Smooth muscle cell (in vitro differentiated cells): ENCODE results near the gene HNRNPA0. TPM values are rescaled to one million over a fixed set of nuclear protein-coding genes. Genes with fewer than 3 reads are reported as not detected.

Experiments used
- DNase-seq: peaks from one replicate; lab custom pipeline; 2025; ENCODE audit not compliant: unreplicated experiment; lab: John Stamatoyannopoulos, UW
- H2AFZ ChIP-seq: fragments of 200-600 bp; sonication (generic); 2 replicates; pipeline ENCODE4 v1.6.0; 2016; ENCODE audit warnings: antibody characterized with exemption, low read depth, mild to moderate bottlenecking
- H3F3A ChIP-seq: fragments of 200-600 bp; sonication (generic); 2 replicates; pipeline ENCODE4 v1.6.0; 2017; ENCODE audit warnings: antibody characterized with exemption, low read depth
- H3K27ac ChIP-seq: fragments of 200-600 bp; sonication (generic); 2 replicates; pipeline ENCODE4 v1.5.1; 2016; ENCODE audit warnings: low read depth, mild to moderate bottlenecking
- H3K27me3 ChIP-seq: fragments of 200-600 bp; sonication (generic); 2 replicates; pipeline ENCODE4 v1.6.1; 2016; ENCODE audit warnings: low read depth, mild to moderate bottlenecking
- H3K36me3 ChIP-seq: fragments of 200-600 bp; sonication (generic); 2 replicates; pipeline ENCODE4 v1.5.1; 2016; ENCODE audit warnings: low read depth
- H3K4me1 ChIP-seq: fragments of 200-600 bp; sonication (generic); 2 replicates; pipeline ENCODE4 v1.5.1; 2016; ENCODE audit warnings: low read depth
- H3K4me2 ChIP-seq: fragments of 200-600 bp; sonication (generic); 2 replicates; pipeline ENCODE4 v1.6.0; 2016; ENCODE audit warnings: mild to moderate bottlenecking
- H3K4me3 ChIP-seq: fragments of 200-600 bp; sonication (generic); 2 replicates; pipeline ENCODE4 v1.5.1; 2016; ENCODE audit warnings: mild to moderate bottlenecking
- H3K79me2 ChIP-seq: fragments of 200-600 bp; sonication (generic); 2 replicates; pipeline ENCODE4 v1.6.0; 2016; ENCODE audit warnings: low read depth, mild to moderate bottlenecking
- H3K9ac ChIP-seq: fragments of 200-600 bp; sonication (generic); 2 replicates; pipeline ENCODE4 v1.6.0; 2016; ENCODE audit warnings: low read depth
- H3K9me3 ChIP-seq: fragments of 200-600 bp; sonication (generic); replicated peaks from 2 replicates; pipeline ENCODE4 v1.5.1; 2016; ENCODE audit warnings: low read depth
- H4K20me1 ChIP-seq: fragments of 200-600 bp; sonication (generic); 2 replicates; pipeline ENCODE4 v1.6.0; 2016; ENCODE audit warnings: low read depth
- WGBS: methylation state at CpG from one replicate; pipeline ENCODE4 v1.1.7; 2016; ENCODE audit warnings: low lambda C conversion rate; 5-methylcytosine and 5-hydroxymethylcytosine counted together
- polyA plus RNA-seq: library from polyadenylated mRNA; unstranded; fragments of >200 nt; fragmentation: Nextera tagmentation; extraction: Ambion mirVana; gene quantifications from 2 replicates; pipeline ENCODE4 v1.2.1, GENCODE V29; 2016
- total RNA-seq: library from RNA; depleted of rRNA; stranded (reverse); fragments of >200 nt; gene quantifications from 2 replicates; pipeline ENCODE4 v1.2.3, GENCODE V29; 2014
- TF ChIP-seq, protein P1 (sequence below): fragments of 200-600 bp; sonication (generic); IDR thresholded peaks from 2 replicates; pipeline ENCODE4 v1.5.1; 2017; ENCODE audit warnings: borderline replicate concordance, mild to moderate bottlenecking, antibody characterized with exemption; ENCODE audit not compliant: insufficient read depth, poor library complexity, severe bottlenecking

HNRNPA0 gene
- total and polyA plus RNA-seq, 2 experiments from 2014 or later = 14.4 to 18.8 TPM

DNA sequence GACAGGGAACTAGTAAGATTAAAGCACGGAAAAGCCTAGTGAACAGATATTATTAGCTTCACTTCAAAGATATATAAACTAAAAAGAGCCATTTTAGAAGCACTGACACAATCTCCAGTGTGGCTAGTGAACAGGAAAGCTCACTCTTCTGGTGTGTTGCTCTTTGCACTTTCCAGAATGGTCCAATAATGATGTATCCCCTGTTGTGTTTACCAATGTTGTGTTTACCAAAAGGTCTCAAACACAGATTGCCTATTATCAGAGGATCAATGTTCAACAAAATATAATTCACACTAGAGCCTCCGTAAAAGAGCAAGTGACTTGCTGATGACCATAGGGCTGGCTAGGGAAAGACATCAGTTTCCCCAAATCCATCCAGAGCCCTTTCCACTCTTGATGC, 29.9 kb downstream of the HNRNPA0 start:
- Histone ChIP-seq H3K4me2 (no peak overlapping the region), H3K4me3 (no peak overlapping the region), H3K27ac (no peak overlapping the region), H3K9ac (no peak overlapping the region), H3K79me2 (no peaks in the 10 kb centered on the region), H3K4me1 (no peaks in the 10 kb centered on the region), H3F3A (no peaks in the 10 kb centered on the region), H4K20me1 (no peaks in the 10 kb centered on the region), H2AFZ (no peak overlapping the region), H3K9me3 (no peaks in the 10 kb centered on the region), H3K27me3 (no peaks in the 10 kb centered on the region), H3K36me3 (no peaks in the 10 kb centered on the region)
- WGBS = 90% methylated on average over 2 of the region's 2 CpGs
- DNase-seq = no peak
- TF ChIP-seq, protein P1, sequence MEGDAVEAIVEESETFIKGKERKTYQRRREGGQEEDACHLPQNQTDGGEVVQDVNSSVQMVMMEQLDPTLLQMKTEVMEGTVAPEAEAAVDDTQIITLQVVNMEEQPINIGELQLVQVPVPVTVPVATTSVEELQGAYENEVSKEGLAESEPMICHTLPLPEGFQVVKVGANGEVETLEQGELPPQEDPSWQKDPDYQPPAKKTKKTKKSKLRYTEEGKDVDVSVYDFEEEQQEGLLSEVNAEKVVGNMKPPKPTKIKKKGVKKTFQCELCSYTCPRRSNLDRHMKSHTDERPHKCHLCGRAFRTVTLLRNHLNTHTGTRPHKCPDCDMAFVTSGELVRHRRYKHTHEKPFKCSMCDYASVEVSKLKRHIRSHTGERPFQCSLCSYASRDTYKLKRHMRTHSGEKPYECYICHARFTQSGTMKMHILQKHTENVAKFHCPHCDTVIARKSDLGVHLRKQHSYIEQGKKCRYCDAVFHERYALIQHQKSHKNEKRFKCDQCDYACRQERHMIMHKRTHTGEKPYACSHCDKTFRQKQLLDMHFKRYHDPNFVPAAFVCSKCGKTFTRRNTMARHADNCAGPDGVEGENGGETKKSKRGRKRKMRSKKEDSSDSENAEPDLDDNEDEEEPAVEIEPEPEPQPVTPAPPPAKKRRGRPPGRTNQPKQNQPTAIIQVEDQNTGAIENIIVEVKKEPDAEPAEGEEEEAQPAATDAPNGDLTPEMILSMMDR = no peak

DNA sequence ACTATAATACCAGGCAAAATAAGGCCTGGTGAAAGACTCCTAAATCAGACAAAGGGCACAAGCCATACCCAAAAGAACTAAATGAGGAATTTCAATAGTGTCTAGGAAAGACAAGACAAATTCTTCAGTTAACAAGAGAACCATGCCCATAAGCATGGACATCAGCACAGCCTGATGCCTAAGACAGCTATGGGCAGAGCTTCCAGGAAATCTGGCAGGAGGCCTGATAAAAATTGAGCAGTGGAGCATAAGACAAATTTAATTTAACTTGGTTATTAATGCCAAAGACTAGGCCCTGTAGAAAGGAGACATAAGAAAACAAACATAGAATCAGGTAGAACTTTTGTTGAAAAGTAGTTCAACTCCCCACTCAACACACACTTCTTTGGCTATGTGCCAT, 35.6 kb downstream of the HNRNPA0 start:
- no peak overlapping the region for H3K4me3 ChIP-seq
- H3K79me2 ChIP-seq = no peaks in the 10 kb centered on the region
- no peaks in the 10 kb centered on the region for H3K4me1 ChIP-seq
- no peak overlapping the region for H2AFZ ChIP-seq
- no peaks in the 10 kb centered on the region for H4K20me1 ChIP-seq
- no peaks in the 10 kb centered on the region for H3K36me3 ChIP-seq
- no peak overlapping the region for H3K4me2 ChIP-seq
- TF ChIP-seq, protein P1 = no peak
- H3K9ac ChIP-seq = no peak overlapping the region
- H3K9me3 ChIP-seq = no peaks in the 10 kb centered on the region
- no peaks in the 10 kb centered on the region for H3F3A ChIP-seq
- no peak for DNase-seq
- no peak overlapping the region for H3K27ac ChIP-seq
- no peaks in the 10 kb centered on the region for H3K27me3 ChIP-seq

DNA sequence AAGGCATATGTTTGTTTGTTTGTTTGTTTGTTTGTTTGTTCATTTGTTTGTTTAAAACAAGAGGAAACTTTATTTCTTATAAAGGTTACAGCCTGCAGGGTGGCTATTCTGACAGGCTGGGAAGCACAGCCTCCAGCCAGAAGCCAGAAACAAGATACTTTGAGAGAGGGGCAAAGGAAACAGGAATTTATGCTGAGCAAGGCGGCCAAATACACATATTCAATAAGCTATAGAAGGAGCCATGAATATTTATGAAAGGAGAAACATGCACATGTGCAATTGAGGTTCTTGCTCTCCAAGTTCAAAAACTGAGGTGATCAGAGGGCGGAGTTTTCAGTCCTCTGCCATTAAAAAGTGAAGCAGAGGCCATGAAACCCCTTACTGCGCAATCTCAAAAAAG, 37.8 kb downstream of the HNRNPA0 start:
- H2AFZ ChIP-seq = no peak overlapping the region
- no peaks in the 10 kb centered on the region for H3K79me2 ChIP-seq
- no peak for DNase-seq
- H4K20me1 ChIP-seq = no peaks in the 10 kb centered on the region
- no peaks in the 10 kb centered on the region for H3F3A ChIP-seq
- 95% methylated on average over 3 of the region's 3 CpGs for WGBS
- no peaks in the 10 kb centered on the region for H3K4me1 ChIP-seq
- no peaks in the 10 kb centered on the region for H3K36me3 ChIP-seq
- no peaks in the 10 kb centered on the region for H3K27me3 ChIP-seq
- H3K9me3 ChIP-seq = peaks cover 10% of the 10 kb centered on the region
- no peak overlapping the region for H3K9ac ChIP-seq
- H3K27ac ChIP-seq = no peak overlapping the region
- no peak overlapping the region for H3K4me3 ChIP-seq
- H3K4me2 ChIP-seq = no peak overlapping the region
- TF ChIP-seq, protein P1 = no peak

DNA sequence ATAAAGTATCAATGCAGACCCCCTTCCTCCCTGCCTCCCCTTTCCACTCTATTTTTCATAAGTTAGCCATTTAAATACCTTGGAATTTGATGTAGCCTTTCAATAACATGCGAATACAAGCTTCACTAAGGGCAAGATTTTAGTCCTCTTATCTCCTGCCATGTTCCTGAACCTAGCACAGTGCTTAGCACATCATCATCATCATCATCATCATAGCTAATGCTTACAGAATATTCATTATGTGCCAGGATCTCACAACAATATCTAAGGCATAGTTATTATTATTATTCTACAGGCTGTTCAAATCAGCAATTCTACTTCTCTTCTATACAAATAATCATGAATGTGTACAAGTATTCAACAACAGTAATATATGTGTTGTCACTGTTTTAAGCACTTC, 38.7 kb downstream of the HNRNPA0 start:
- no peak overlapping the region for H3K4me3 ChIP-seq
- no peaks in the 10 kb centered on the region for H3K79me2 ChIP-seq
- H3K9me3 ChIP-seq = peaks cover 10% of the 10 kb centered on the region
- no peak for DNase-seq
- no peak overlapping the region for H2AFZ ChIP-seq
- WGBS = 92% methylated on average over 1 of the region's 1 CpG
- no peak overlapping the region for H3K9ac ChIP-seq
- no peaks in the 10 kb centered on the region for H4K20me1 ChIP-seq
- H3F3A ChIP-seq = no peaks in the 10 kb centered on the region
- TF ChIP-seq, protein P1 = no peak
- no peaks in the 10 kb centered on the region for H3K4me1 ChIP-seq
- no peak overlapping the region for H3K27ac ChIP-seq
- no peaks in the 10 kb centered on the region for H3K27me3 ChIP-seq
- no peaks in the 10 kb centered on the region for H3K36me3 ChIP-seq
- H3K4me2 ChIP-seq = no peak overlapping the region
